Measurements from ENCODE around the gene RAB11FIP5.

RAB11FIP5 gene

GRCh38 chr2:73027340-73027739, 85.4 kb downstream of the RAB11FIP5 start:
- Histone ChIP-seq H3K9me3 (ENCODE audit: control insufficient read depth, low read length) (no peaks in the 10 kb centered on the region), H3K9ac (no peak overlapping the region), H3K36me3 (ENCODE audit: control insufficient read depth, insufficient read depth, low read length) (no peaks in the 10 kb centered on the region), H3K27me3 (ENCODE audit: control insufficient read depth, insufficient read depth, low read length) (no peaks in the 10 kb centered on the region), H3K27ac (no peak overlapping the region), H2AFZ (no peak overlapping the region), H3K79me2 (no peaks in the 10 kb centered on the region), H3K4me1 (no peaks in the 10 kb centered on the region), H3K4me2 (ENCODE audit: low read length) (no peak overlapping the region), H3K4me3 (ENCODE audit: low read depth, low read length) (no peak overlapping the region)
- TF ChIP-seq CTCF (IDR thresholded peaks at IDR 0.05) = no peak

GRCh38 chr2:73023497-73023896, 89.3 kb downstream of the RAB11FIP5 start:
- no peak overlapping the region for H2AFZ ChIP-seq
- no peaks in the 10 kb centered on the region for H3K36me3 ChIP-seq (ENCODE audit: control insufficient read depth, insufficient read depth, low read length)
- H3K9me3 ChIP-seq (ENCODE audit: control insufficient read depth, low read length) = no peaks in the 10 kb centered on the region
- H3K27ac ChIP-seq = no peak overlapping the region
- H3K4me3 ChIP-seq (ENCODE audit: low read depth, low read length) = no peak overlapping the region
- H3K9ac ChIP-seq = no peak overlapping the region
- no peaks in the 10 kb centered on the region for H3K4me1 ChIP-seq
- no peaks in the 10 kb centered on the region for H3K27me3 ChIP-seq (ENCODE audit: control insufficient read depth, insufficient read depth, low read length)
- no peaks in the 10 kb centered on the region for H3K79me2 ChIP-seq
- no peak overlapping the region for H3K4me2 ChIP-seq (ENCODE audit: low read length)
- no peak for TF ChIP-seq CTCF (IDR thresholded peaks at IDR 0.05)
